ENCODE measurements around the gene C1orf94.

The C1orf94 gene

DNA sequence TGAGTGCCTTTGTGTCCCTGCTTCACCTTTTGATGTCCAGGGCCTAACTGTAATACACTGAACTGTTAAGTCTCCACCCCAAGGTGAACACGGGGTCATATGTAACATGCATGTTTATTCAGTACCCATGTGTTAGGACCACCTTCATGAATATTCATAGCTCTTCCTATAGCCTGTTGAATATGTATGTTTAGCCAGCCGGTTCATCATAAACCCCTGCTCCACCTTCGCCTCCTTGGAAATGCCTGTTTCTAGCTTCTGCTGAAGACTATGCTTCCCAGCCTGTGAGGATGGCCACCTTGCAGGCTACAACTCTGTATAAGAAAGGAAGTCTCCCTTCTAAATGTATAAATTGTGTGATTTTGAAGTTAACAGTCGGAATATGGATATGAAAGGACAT lies 69.3 kb downstream of the C1orf94 start:
- Histone ChIP-seq H3K36me3 (ENCODE audit: control insufficient read depth in 1 of 2, insufficient read depth in 2 of 2, low read depth in 1 of 2, low read length in 2 of 2) (no peaks in the 10 kb centered on the region), H3K4me2 (ENCODE audit: low read length, poor library complexity, severe bottlenecking) (no peak overlapping the region), H2BK12ac (ENCODE audit: low read length in 2 of 2) (no peak overlapping the region), H2BK15ac (ENCODE audit: low read depth, poor library complexity, severe bottlenecking) (no peak overlapping the region), H3K23ac (ENCODE audit: low read length in 2 of 2) (no peak overlapping the region), H3K4ac (ENCODE audit: low read depth in 1 of 2, low read length in 2 of 2) (no peak overlapping the region), H2AK5ac (ENCODE audit: low read length, severe bottlenecking) (no peak overlapping the region), H3K27me3 (ENCODE audit: control insufficient read depth in 1 of 2, insufficient read depth in 1 of 2, low read length in 2 of 2) (peaks cover 0 to 54% of the 10 kb centered on the region in 2 experiments), H3K9me3 (ENCODE audit: control insufficient read depth, low read length) (peaks cover 4% of the 10 kb centered on the region), H4K91ac (ENCODE audit: low read length) (no peak overlapping the region), H3K4me3 (ENCODE audit: insufficient read depth in 1 of 2, low read depth in 1 of 2, low read length in 2 of 2) (no peak overlapping the region), H3K18ac (ENCODE audit: low read depth in 1 of 2, low read length in 2 of 2) (no peak overlapping the region), H4K8ac (ENCODE audit: low read length) (no peak overlapping the region), H3K4me1 (ENCODE audit: control insufficient read depth, insufficient read depth, low read depth, low read length) (no peaks in the 10 kb centered on the region), H2BK120ac (ENCODE audit: low read depth, low read length) (no peak overlapping the region), H3K14ac (ENCODE audit: low read length in 2 of 2) (no peak overlapping the region), H3K79me1 (replicated peaks; ENCODE audit: low read length, poor library complexity, severe bottlenecking) (no peaks in the 10 kb centered on the region), H3K27ac (ENCODE audit: low read length, poor library complexity, severe bottlenecking) (no peak overlapping the region), H2BK5ac (ENCODE audit: low read depth, low read length, poor library complexity, severe bottlenecking) (no peak overlapping the region), H2AFZ (ENCODE audit: low read depth, low read length) (no peak overlapping the region), H3K9ac (ENCODE audit: low read length) (no peak overlapping the region)
- 68% methylated on average over 4 of the region's 4 CpGs for WGBS
- DNase-seq, result no peak

DNA sequence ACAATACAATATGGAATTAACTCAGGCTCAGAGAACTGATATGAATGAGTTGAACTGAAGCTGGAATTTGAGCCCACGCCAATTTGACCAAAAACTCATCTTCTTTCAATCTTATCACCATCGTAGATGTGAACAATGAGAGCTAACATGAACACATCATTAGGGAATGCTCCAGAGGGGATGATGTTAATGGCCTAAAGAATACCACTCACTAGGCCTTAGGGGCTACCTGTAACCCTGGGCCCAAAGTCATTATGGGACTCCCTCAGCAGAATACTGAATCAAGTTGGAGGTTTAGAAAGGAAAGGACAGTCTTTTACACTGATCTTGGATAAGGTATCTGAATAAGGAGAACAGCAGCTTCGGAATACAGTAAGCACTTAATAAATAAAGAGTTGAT lies 73.6 kb downstream of the C1orf94 start:
- H3K14ac ChIP-seq (ENCODE audit: low read length in 2 of 2), result no peak overlapping the region
- H3K18ac ChIP-seq (ENCODE audit: low read depth in 1 of 2, low read length in 2 of 2), result no peak overlapping the region
- H3K27ac ChIP-seq (ENCODE audit: low read length, poor library complexity, severe bottlenecking), result no peak overlapping the region
- H2AFZ ChIP-seq (ENCODE audit: low read depth, low read length), result no peak overlapping the region
- H2BK120ac ChIP-seq (ENCODE audit: low read depth, low read length), result no peak overlapping the region
- no peak overlapping the region for H2BK5ac ChIP-seq (ENCODE audit: low read depth, low read length, poor library complexity, severe bottlenecking)
- H3K4me1 ChIP-seq (ENCODE audit: control insufficient read depth, insufficient read depth, low read depth, low read length), result no peaks in the 10 kb centered on the region
- no peak overlapping the region for H2AK5ac ChIP-seq (ENCODE audit: low read length, severe bottlenecking)
- H3K4ac ChIP-seq (ENCODE audit: low read depth in 1 of 2, low read length in 2 of 2), result no peak overlapping the region
- no peak overlapping the region for H4K8ac ChIP-seq (ENCODE audit: low read length)
- H3K9me3 ChIP-seq (ENCODE audit: control insufficient read depth, low read length), result no peaks in the 10 kb centered on the region
- no peak overlapping the region for H4K91ac ChIP-seq (ENCODE audit: low read length)
- no peak overlapping the region for H3K23ac ChIP-seq (ENCODE audit: low read length in 2 of 2)
- 65% methylated on average over 2 of the region's 3 CpGs for WGBS
- H3K4me3 ChIP-seq (ENCODE audit: insufficient read depth in 1 of 2, low read depth in 1 of 2, low read length in 2 of 2), result no peak overlapping the region
- peaks cover 0 to 29% of the 10 kb centered on the region in 2 experiments for H3K27me3 ChIP-seq (ENCODE audit: control insufficient read depth in 1 of 2, insufficient read depth in 1 of 2, low read length in 2 of 2)
- no peak overlapping the region for H3K4me2 ChIP-seq (ENCODE audit: low read length, poor library complexity, severe bottlenecking)
- H2BK12ac ChIP-seq (ENCODE audit: low read length in 2 of 2), result no peak overlapping the region
- no peak for DNase-seq
- no peak overlapping the region for H2BK15ac ChIP-seq (ENCODE audit: low read depth, poor library complexity, severe bottlenecking)
- H3K36me3 ChIP-seq (ENCODE audit: control insufficient read depth in 1 of 2, insufficient read depth in 2 of 2, low read depth in 1 of 2, low read length in 2 of 2), result no peaks in the 10 kb centered on the region
- no peaks in the 10 kb centered on the region for H3K79me1 ChIP-seq (replicated peaks; ENCODE audit: low read length, poor library complexity, severe bottlenecking)
- no peak overlapping the region for H3K9ac ChIP-seq (ENCODE audit: low read length)

DNA sequence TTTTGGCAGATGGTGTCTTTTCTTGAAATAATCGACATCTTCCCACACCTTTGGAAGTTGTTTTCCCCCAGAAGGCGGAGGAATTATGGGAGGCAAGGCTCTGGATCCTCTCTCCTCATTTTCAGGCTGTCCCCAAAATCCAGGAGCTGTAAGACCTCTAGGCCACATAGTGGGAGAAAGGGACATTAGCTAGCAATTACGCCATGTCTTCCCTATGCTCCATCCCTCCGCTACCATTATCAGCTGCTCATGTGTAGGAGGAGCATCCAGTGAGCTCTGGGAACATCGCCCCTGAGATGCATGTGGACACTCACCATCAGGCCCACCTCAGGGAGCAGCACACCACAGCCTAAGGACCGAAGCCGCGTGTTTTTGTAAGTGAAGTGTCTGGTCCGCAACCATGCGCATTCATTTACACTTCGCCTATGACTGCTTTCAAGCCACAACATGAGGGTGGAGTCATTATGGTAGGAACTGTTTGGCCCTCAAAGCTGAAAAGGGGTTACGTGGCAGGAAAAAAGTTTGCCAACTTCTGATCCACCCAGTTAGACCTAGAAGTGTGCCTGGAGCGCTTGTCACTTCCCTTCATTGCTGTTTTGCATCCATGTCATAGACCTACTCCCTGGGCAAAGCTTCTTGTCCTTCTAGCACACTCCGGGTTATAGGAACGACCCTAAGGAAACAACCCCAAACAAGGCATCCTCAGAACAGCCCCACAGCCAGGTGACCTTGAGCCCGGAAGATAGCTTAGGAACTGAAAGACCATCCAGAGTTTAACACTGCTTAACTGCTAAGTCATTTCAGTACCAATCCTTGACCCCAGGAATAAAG lies 85.5 kb downstream of the C1orf94 start:
- Histone ChIP-seq H3K27ac (ENCODE audit: low read length, poor library complexity, severe bottlenecking) (no peak overlapping the region), H2BK12ac (ENCODE audit: low read length in 2 of 2) (no peak overlapping the region), H3K4me1 (ENCODE audit: control insufficient read depth, insufficient read depth, low read depth, low read length) (no peaks in the 10 kb centered on the region), H4K8ac (ENCODE audit: low read length) (no peak overlapping the region), H3K4me2 (ENCODE audit: low read length, poor library complexity, severe bottlenecking) (no peak overlapping the region), H3K36me3 (ENCODE audit: control insufficient read depth in 1 of 2, insufficient read depth in 2 of 2, low read depth in 1 of 2, low read length in 2 of 2) (no peaks in the 10 kb centered on the region), H3K23ac (ENCODE audit: low read length in 2 of 2) (no peak overlapping the region), H2BK120ac (ENCODE audit: low read depth, low read length) (no peak overlapping the region), H3K9ac (ENCODE audit: low read length) (no peak overlapping the region), H3K79me1 (replicated peaks; ENCODE audit: low read length, poor library complexity, severe bottlenecking) (no peaks in the 10 kb centered on the region), H3K9me3 (ENCODE audit: control insufficient read depth, low read length) (peaks cover 12% of the 10 kb centered on the region), H2BK5ac (ENCODE audit: low read depth, low read length, poor library complexity, severe bottlenecking) (no peak overlapping the region), H3K14ac (ENCODE audit: low read length in 2 of 2) (no peak overlapping the region), H3K4me3 (ENCODE audit: insufficient read depth in 1 of 2, low read depth in 1 of 2, low read length in 2 of 2) (no peak overlapping the region), H3K18ac (ENCODE audit: low read depth in 1 of 2, low read length in 2 of 2) (no peak overlapping the region), H2AK5ac (ENCODE audit: low read length, severe bottlenecking) (no peak overlapping the region), H2BK15ac (ENCODE audit: low read depth, poor library complexity, severe bottlenecking) (no peak overlapping the region), H3K4ac (ENCODE audit: low read depth in 1 of 2, low read length in 2 of 2) (no peak overlapping the region), H2AFZ (ENCODE audit: low read depth, low read length) (no peak overlapping the region), H4K91ac (ENCODE audit: low read length) (no peak overlapping the region), H3K27me3 (ENCODE audit: control insufficient read depth in 1 of 2, insufficient read depth in 1 of 2, low read length in 2 of 2) (peaks cover 0 to 90% of the 10 kb centered on the region in 2 experiments)
- WGBS, result 82% methylated on average over 16 of the region's 16 CpGs
- no peak for DNase-seq

- no peak overlapping the region for H2AFZ ChIP-seq (ENCODE audit: low read depth, low read length)
- WGBS, result 56% methylated on average over 7 of the region's 7 CpGs
- peaks cover 12% of the 10 kb centered on the region for H3K9me3 ChIP-seq (ENCODE audit: control insufficient read depth, low read length)
- no peaks in the 10 kb centered on the region for H3K4me1 ChIP-seq (ENCODE audit: control insufficient read depth, insufficient read depth, low read depth, low read length)
- no peak overlapping the region for H3K4me2 ChIP-seq (ENCODE audit: low read length, poor library complexity, severe bottlenecking)
- no peak overlapping the region for H3K9ac ChIP-seq (ENCODE audit: low read length)
- no peak overlapping the region for H2AK5ac ChIP-seq (ENCODE audit: low read length, severe bottlenecking)
- no peak overlapping the region for H2BK15ac ChIP-seq (ENCODE audit: low read depth, poor library complexity, severe bottlenecking)
- H4K91ac ChIP-seq (ENCODE audit: low read length), result no peak overlapping the region
- H4K8ac ChIP-seq (ENCODE audit: low read length), result no peak overlapping the region
- no peak overlapping the region for H2BK5ac ChIP-seq (ENCODE audit: low read depth, low read length, poor library complexity, severe bottlenecking)
- no peak overlapping the region for H3K4ac ChIP-seq (ENCODE audit: low read depth in 1 of 2, low read length in 2 of 2)
- no peak overlapping the region for H3K18ac ChIP-seq (ENCODE audit: low read depth in 1 of 2, low read length in 2 of 2)
- H3K23ac ChIP-seq (ENCODE audit: low read length in 2 of 2), result no peak overlapping the region
- no peaks in the 10 kb centered on the region for H3K36me3 ChIP-seq (ENCODE audit: control insufficient read depth in 1 of 2, insufficient read depth in 2 of 2, low read depth in 1 of 2, low read length in 2 of 2)
- no peak for DNase-seq
- H3K27ac ChIP-seq (ENCODE audit: low read length, poor library complexity, severe bottlenecking), result no peak overlapping the region
- H3K4me3 ChIP-seq (ENCODE audit: insufficient read depth in 1 of 2, low read depth in 1 of 2, low read length in 2 of 2), result no peak overlapping the region
- H3K79me1 ChIP-seq (replicated peaks; ENCODE audit: low read length, poor library complexity, severe bottlenecking), result no peaks in the 10 kb centered on the region
- no peak overlapping the region for H3K14ac ChIP-seq (ENCODE audit: low read length in 2 of 2)
- peaks cover 0 to 85% of the 10 kb centered on the region in 2 experiments for H3K27me3 ChIP-seq (ENCODE audit: control insufficient read depth in 1 of 2, insufficient read depth in 1 of 2, low read length in 2 of 2)
- no peak overlapping the region for H2BK120ac ChIP-seq (ENCODE audit: low read depth, low read length)
- H2BK12ac ChIP-seq (ENCODE audit: low read length in 2 of 2), result no peak overlapping the region
Observed at GRCh38 chr1:34262921-34263320, 86.2 kb downstream of the C1orf94 start.

All from mesenchymal stem cell (in vitro differentiated cells and primary cell).